OCI-LY7 (cell line): ENCODE measurements around the gene IFRD2. TPM values are rescaled to one million over a fixed set of nuclear protein-coding genes. Genes with fewer than 3 reads are reported as not detected.
"Not testable (repeated sequence)": the region's sequence is repeated elsewhere in the genome, so short reads cannot be mapped to it uniquely, and the experiment has no call there.

Experiments used
- BruUV-seq: library from RNA; stranded (reverse); fragments of 400-500 nt; replicated peaks from 2 replicates; lab custom pipeline; 2021; lab: Mats Ljungman, UMichigan
- CTCF ChIA-PET: fragments of 300-600 bp; sonication (Branson Sonifier 250); formaldehyde crosslinking; loops from one replicate; lab custom pipeline; 2022; ENCODE audit warnings: antibody characterized with exemption; ENCODE audit not compliant: unreplicated experiment; lab: Charles Lee
- POLR2A ChIA-PET: fragments of 300-600 bp; sonication (Branson Sonifier 250); formaldehyde crosslinking; loops from one replicate; lab custom pipeline; 2022; ENCODE audit warnings: antibody characterized with exemption; lab: Charles Lee
- DNase-seq: peaks from one replicate; pipeline ENCODE4 v3.0.0-alpha.2; 2015; ENCODE audit warnings: low spot score
- H2AFZ ChIP-seq: fragments of 200-600 bp; sonication (generic), shearing (Covaris generic); 2 replicates; pipeline ENCODE4 v1.6.1; 2014; ENCODE audit warnings: mild to moderate bottlenecking, antibody characterized with exemption, low read length, moderate library complexity
- H3K27ac ChIP-seq: fragments of 200-600 bp; sonication (generic); 2 replicates; pipeline ENCODE4 v1.5.1; 2014; ENCODE audit warnings: mixed run types, low read depth, mild to moderate bottlenecking, moderate library complexity, low read length, inconsistent platforms; ENCODE audit not compliant: poor library complexity, severe bottlenecking
- H3K36me3 ChIP-seq: fragments of 200-600 bp; sonication (generic); 2 replicates; pipeline ENCODE4 v1.6.1; 2014; ENCODE audit warnings: mild to moderate bottlenecking, antibody characterized with exemption, low read length, moderate library complexity, mixed read lengths; ENCODE audit not compliant: insufficient read depth
- H3K4me1 ChIP-seq: fragments of 200-600 bp; sonication (generic); 2 replicates; pipeline ENCODE4 v1.5.1; 2014; ENCODE audit warnings: mild to moderate bottlenecking, low read length; ENCODE audit not compliant: insufficient read depth, poor library complexity, severe bottlenecking
- H3K4me2 ChIP-seq: fragments of 200-600 bp; sonication (generic); 2 replicates; pipeline ENCODE4 v1.6.1; 2014; ENCODE audit warnings: mild to moderate bottlenecking, low read length
- H3K4me3 ChIP-seq: fragments of 200-600 bp; sonication (generic); 2 replicates; pipeline ENCODE4 v1.5.1; 2014; ENCODE audit warnings: mild to moderate bottlenecking, low read depth, low read length; ENCODE audit not compliant: poor library complexity, severe bottlenecking
- H3K79me2 ChIP-seq: fragments of 200-600 bp; sonication (generic); 2 replicates; pipeline ENCODE4 v1.6.1; 2016; ENCODE audit warnings: low read depth, mild to moderate bottlenecking, low read length, moderate library complexity, mixed read lengths; ENCODE audit not compliant: insufficient read depth
- H3K9me2 ChIP-seq: fragments of 200-600 bp; sonication (generic); 2 replicates; pipeline ENCODE4 v1.6.1; 2016; ENCODE audit warnings: mild to moderate bottlenecking, low read length, mixed read lengths; ENCODE audit not compliant: insufficient read depth
- H3K9me3 ChIP-seq: fragments of 200-600 bp; sonication (generic); 2 replicates; pipeline ENCODE4 v1.6.1; 2014; ENCODE audit warnings: mild to moderate bottlenecking, mixed run types, low read length, mixed read lengths
- H4K20me1 ChIP-seq: fragments of 200-600 bp; sonication (generic); 2 replicates; pipeline ENCODE4 v1.6.1; 2014; ENCODE audit warnings: mild to moderate bottlenecking, antibody characterized with exemption, low read length, moderate library complexity, mixed read lengths; ENCODE audit not compliant: insufficient read depth
- CTCF ChIP-seq: fragments of 200-600 bp; sonication (generic); conservative IDR thresholded peaks from 2 replicates; pipeline ENCODE4 v1.5.1; 2014; ENCODE audit warnings: mild to moderate bottlenecking, antibody characterized with exemption, low read length, moderate library complexity, mixed read lengths
- EZH2phosphoT487 ChIP-seq: fragments of 200-600 bp; sonication (generic); IDR thresholded peaks from 2 replicates; pipeline ENCODE4 v1.6.1; 2018; ENCODE audit warnings: low read depth, borderline replicate concordance, mild to moderate bottlenecking, mixed run types, antibody characterized with exemption, low read length, moderate library complexity, mixed read lengths
- intact Hi-C: fragments of 100-400 bp; cut with micrococcal nuclease; formaldehyde crosslinking; loops from one replicate; pipeline ENCODE4 v1.10.0; 2022; ENCODE audit not compliant: unreplicated experiment
- total RNA-seq, 2 experiments: library from RNA; depleted of rRNA in 1 of 2; stranded (reverse); fragments of >200 nt in 1 of 2; shearing (Covaris generic) in 1 of 2; gene quantifications; 2 replicates each; pipeline ENCODE4 v1.2.3, GENCODE V29; 2014 to 2022

IFRD2 gene
- total RNA-seq, 2 experiments from 2014 or later, result 93.3 to 95.5 TPM

- POLR2A ChIA-PET, result interaction anchor here (0.6 to 1.9 kb wide), 6 partner anchors 9 to 26 kb away, joined by 3 to 24 read pairs (median 6); partner anchors contain the start of gene GNAI2
Observed at GRCh38 chr3:50245831-50246516, 46.3 kb downstream of the IFRD2 start.

GRCh38 chr3:50245251-50245745 lies 46.9 kb downstream of the IFRD2 start:
- intact Hi-C loops, result no loop called here
- ChIA-PET POLR2A (no interaction called here), CTCF (no interaction called here)
- Histone ChIP-seq H3K4me3 (peak overlapping the region; percentile 64), H4K20me1 (peaks cover 15% of the 10 kb centered on the region; the same call in 1 of the 2 replicates), H2AFZ (no peak overlapping the region), H3K27ac (peak overlapping the region; percentile 79), H3K9me2 (no peaks in the 10 kb centered on the region), H3K9me3 (no peaks in the 10 kb centered on the region), H3K4me1 (peaks cover 73% of the 10 kb centered on the region), H3K4me2 (peak overlapping the region; percentile 78), H3K36me3 (peaks cover 43% of the 10 kb centered on the region; the same call in 1 of the 2 replicates), H3K79me2 (peaks cover 68% of the 10 kb centered on the region)
- BruUV-seq, result no TSS peak
- DNase-seq, result no peak
- TF ChIP-seq EZH2phosphoT487 (no peak), CTCF (no peak)

More at GRCh38 chr3:50245831-50246516, 46.3 kb downstream of the IFRD2 start:
- no peaks in the 10 kb centered on the region for H3K9me3 ChIP-seq
- no peak for TF ChIP-seq EZH2phosphoT487
- TF ChIP-seq CTCF, result peak; percentile 97
- DNase-seq, result peak; percentile 89
- peaks cover 15% of the 10 kb centered on the region; the same call in 1 of the 2 replicates for H4K20me1 ChIP-seq
- H2AFZ ChIP-seq, result peak overlapping the region; percentile 15; the same call in 1 of the 2 replicates
- BruUV-seq, result no TSS peak
- peak overlapping the region; percentile 79 for H3K27ac ChIP-seq
- peak overlapping the region; percentile 78 for H3K4me2 ChIP-seq
- peaks cover 67% of the 10 kb centered on the region for H3K4me1 ChIP-seq
- no peaks in the 10 kb centered on the region for H3K9me2 ChIP-seq
- intact Hi-C loops, result loop anchor here (1.0 to 2.0 kb wide), 3 partner anchors 9 to 53 kb away; partner anchors contain the start of genes HYAL3 and NAA80
- CTCF ChIA-PET, result interaction anchor here (0.8 to 1.5 kb wide), 11 partner anchors 8 to 54 kb away, joined by 3 to 20 read pairs (median 6); partner anchors contain the start of gene GNAI2
- H3K4me3 ChIP-seq, result peak overlapping the region; percentile 64
- peaks cover 63% of the 10 kb centered on the region for H3K79me2 ChIP-seq
- peaks cover 44% of the 10 kb centered on the region; the same call in 1 of the 2 replicates for H3K36me3 ChIP-seq

GRCh38 chr3:50244813-50245212 lies 47.4 kb downstream of the IFRD2 start:
- CTCF ChIA-PET, result interaction anchor here (1.3 kb wide), 1 partner anchor 52 kb away, joined by 4 read pairs; no protein-coding TSS in a partner anchor
- H3K36me3 ChIP-seq, result peaks cover 43% of the 10 kb centered on the region; the same call in 1 of the 2 replicates
- H3K79me2 ChIP-seq, result peaks cover 68% of the 10 kb centered on the region
- intact Hi-C loops, POLR2A ChIA-PET, H3K4me3 ChIP-seq, H3K4me2 ChIP-seq, BruUV-seq, H3K9me2 ChIP-seq, H2AFZ ChIP-seq, DNase-seq, H3K9me3 ChIP-seq: not testable (repeated sequence)
- H3K4me1 ChIP-seq, result peaks cover 76% of the 10 kb centered on the region
- peak overlapping the region; percentile 31 for H3K27ac ChIP-seq
- H4K20me1 ChIP-seq, result peaks cover 15% of the 10 kb centered on the region; the same call in 1 of the 2 replicates
